ENCODE data around the gene CDC26.
"Not testable (repeated sequence)": the region's sequence is repeated elsewhere in the genome, so short reads cannot be mapped to it uniquely, and the experiment has no call there.

Gene CDC26

GRCh38 chr9:113247640-113248039 lies 27.7 kb downstream of the CDC26 start:
- DNase-seq, result no peak
- in situ Hi-C loops (cut with MboI; ENCODE audit: low pct_unique_long_range_greater_than_20kb, low sequenced_read_pairs), result no loop called here

- DNase-seq, result no peak
- in situ Hi-C loops (cut with MboI; ENCODE audit: low pct_unique_long_range_greater_than_20kb, low sequenced_read_pairs), result no loop called here
Observed at GRCh38 chr9:113246928-113247327, 28.4 kb downstream of the CDC26 start.

- no peak for DNase-seq
- in situ Hi-C loops (cut with MboI; ENCODE audit: low pct_unique_long_range_greater_than_20kb, low sequenced_read_pairs), result no loop called here
Observed at GRCh38 chr9:113245894-113246293, 29.5 kb downstream of the CDC26 start.

- no peak for DNase-seq
- in situ Hi-C loops (cut with MboI; ENCODE audit: low pct_unique_long_range_greater_than_20kb, low sequenced_read_pairs), result no loop called here
Observed at GRCh38 chr9:113244556-113244955, 30.8 kb downstream of the CDC26 start.

- DNase-seq, result no peak
- in situ Hi-C loops (cut with MboI; ENCODE audit: low pct_unique_long_range_greater_than_20kb, low sequenced_read_pairs), result no loop called here
Observed at GRCh38 chr9:113241161-113241560, 34.2 kb downstream of the CDC26 start.

- DNase-seq, result no peak
- in situ Hi-C loops (cut with MboI; ENCODE audit: low pct_unique_long_range_greater_than_20kb, low sequenced_read_pairs), result no loop called here
Observed at GRCh38 chr9:113238859-113239232, 36.5 kb downstream of the CDC26 start.

- in situ Hi-C loops (cut with MboI; ENCODE audit: low pct_unique_long_range_greater_than_20kb, low sequenced_read_pairs), result no loop called here
- no peak for DNase-seq
Observed at GRCh38 chr9:113238202-113238858, 37.0 kb downstream of the CDC26 start.

- no peak for DNase-seq
- in situ Hi-C loops (cut with MboI; ENCODE audit: low pct_unique_long_range_greater_than_20kb, low sequenced_read_pairs), result no loop called here
Observed at GRCh38 chr9:113237026-113237425, 38.3 kb downstream of the CDC26 start.

GRCh38 chr9:113235701-113236255 lies 39.6 kb downstream of the CDC26 start:
- DNase-seq; in situ Hi-C loops (cut with MboI; ENCODE audit: low pct_unique_long_range_greater_than_20kb, low sequenced_read_pairs): not testable (repeated sequence)

- in situ Hi-C loops (cut with MboI; ENCODE audit: low pct_unique_long_range_greater_than_20kb, low sequenced_read_pairs), result no loop called here
- DNase-seq, result no peak
Observed at GRCh38 chr9:113231701-113232100, 43.7 kb downstream of the CDC26 start.

- no peak for DNase-seq
- in situ Hi-C loops (cut with MboI; ENCODE audit: low pct_unique_long_range_greater_than_20kb, low sequenced_read_pairs), result no loop called here
Observed at GRCh38 chr9:113228130-113228665, 47.2 kb downstream of the CDC26 start.

- in situ Hi-C loops (cut with MboI; ENCODE audit: low pct_unique_long_range_greater_than_20kb, low sequenced_read_pairs), result no loop called here
- DNase-seq, result no peak
Observed at GRCh38 chr9:113227436-113227835, 47.9 kb downstream of the CDC26 start.

GRCh38 chr9:113223963-113224362 lies 51.4 kb downstream of the CDC26 start:
- no peak for DNase-seq
- in situ Hi-C loops (cut with MboI; ENCODE audit: low pct_unique_long_range_greater_than_20kb, low sequenced_read_pairs), result no loop called here

- DNase-seq, result peak; percentile 21
- in situ Hi-C loops (cut with MboI; ENCODE audit: low pct_unique_long_range_greater_than_20kb, low sequenced_read_pairs), result no loop called here
Observed at GRCh38 chr9:113222482-113222841, 52.9 kb downstream of the CDC26 start.

GRCh38 chr9:113221800-113222481 lies 53.4 kb downstream of the CDC26 start:
- DNase-seq, result no peak
- in situ Hi-C loops (cut with MboI; ENCODE audit: low pct_unique_long_range_greater_than_20kb, low sequenced_read_pairs), result no loop called here

- in situ Hi-C loops (cut with MboI; ENCODE audit: low pct_unique_long_range_greater_than_20kb, low sequenced_read_pairs), result no loop called here
- DNase-seq, result peak; percentile 99
Observed at GRCh38 chr9:113221003-113221799, 54.2 kb downstream of the CDC26 start, which contains the start of the genes FKBP15 and SLC31A1. FKBP15 (minus strand) TSS chr9:113221277; CDS start chr9:113221243, 34 bp downstream. SLC31A1 (plus strand) TSS chr9:113221544; CDS start chr9:113256149, 34,605 bp downstream.

GRCh38 chr9:113220467-113221002 lies 54.8 kb downstream of the CDC26 start:
- in situ Hi-C loops (cut with MboI; ENCODE audit: low pct_unique_long_range_greater_than_20kb, low sequenced_read_pairs), result no loop called here
- peak; percentile 24 for DNase-seq

- peak; percentile 58 for DNase-seq
- in situ Hi-C loops (cut with MboI; ENCODE audit: low pct_unique_long_range_greater_than_20kb, low sequenced_read_pairs), result no loop called here
Observed at GRCh38 chr9:113219969-113220368, 55.4 kb downstream of the CDC26 start.
